Fibroblast of skin of left quadriceps (primary cell): Measurements from ENCODE around the gene C4A.
"Not testable (repeated sequence)": the region's sequence is repeated elsewhere in the genome, so short reads cannot be mapped to it uniquely, and the experiment has no call there.

ENCODE experiments used
- DNase-seq, 2 experiments: peaks; one replicate each; pipeline ENCODE4 v3.0.0-alpha.2; 2013; ENCODE audit warnings: low read depth in 2 of 2

The C4A gene

DNA sequence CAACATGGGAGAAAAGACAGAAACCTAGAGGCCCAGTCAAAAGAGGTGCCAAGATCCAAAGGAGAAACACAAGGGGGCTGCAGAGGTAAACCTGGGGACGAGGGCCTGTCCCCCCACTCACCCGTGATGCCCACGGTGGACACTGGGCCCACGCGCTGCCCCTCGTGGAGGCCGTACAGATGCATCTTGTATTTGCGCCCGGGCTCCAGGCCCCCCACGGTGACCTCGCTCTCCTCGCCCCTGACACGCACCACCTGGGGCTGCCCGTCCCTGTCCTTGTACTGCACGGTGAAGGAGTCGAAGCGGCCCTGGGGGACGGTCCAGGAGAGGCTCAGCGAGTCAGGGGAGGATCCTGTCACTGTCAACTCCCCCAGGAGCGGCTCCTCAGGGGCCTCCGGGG, 67.3 kb downstream of the C4A start:
- not testable (repeated sequence) for DNase-seq

DNA sequence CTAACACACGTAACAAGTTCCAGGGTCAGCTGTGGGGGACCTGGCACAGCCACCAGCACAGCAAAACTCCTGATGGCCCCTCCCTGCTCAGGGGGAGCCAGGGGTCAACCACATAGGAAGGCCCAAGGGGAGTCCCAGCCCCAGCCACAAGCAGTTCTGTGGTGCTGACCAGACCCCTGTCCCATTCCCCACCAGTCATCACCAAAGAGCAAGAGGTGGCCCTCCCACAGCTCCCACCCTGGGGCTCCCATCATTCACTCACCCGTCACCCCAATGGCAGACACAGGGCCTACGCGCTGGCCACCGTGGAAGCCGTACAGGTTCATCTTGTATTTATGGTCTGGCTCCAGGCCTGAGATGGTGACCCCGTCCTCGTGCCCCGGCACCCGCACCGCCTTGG, 67.9 kb downstream of the C4A start:
- not testable (repeated sequence) for DNase-seq

DNA sequence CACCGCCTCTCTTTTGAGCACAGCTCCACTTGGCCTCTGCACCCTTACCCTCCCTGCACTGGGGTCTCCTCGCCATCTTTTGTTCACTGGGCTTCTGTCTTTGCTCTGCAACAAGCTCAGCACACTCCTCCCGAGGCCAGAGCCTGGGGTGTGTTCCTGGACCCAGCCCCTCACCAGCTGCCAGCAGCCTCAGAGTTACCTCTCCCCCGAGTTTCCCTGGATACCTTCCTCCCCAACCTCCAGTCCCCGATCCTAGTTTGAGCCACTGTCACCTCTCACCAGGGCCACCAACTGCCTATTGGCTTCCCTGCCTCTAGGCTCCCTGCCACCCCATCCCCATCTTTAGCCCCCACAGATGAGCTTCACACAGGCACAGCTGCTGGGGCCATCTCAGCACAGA, 68.7 kb downstream of the C4A start:
- DNase-seq, result no peak
